GM12873 (cell line): ENCODE measurements around the gene POU2AF3.

Experiments
- TF ChIP-seq, protein P1 (sequence below): IDR thresholded peaks from 2 replicates; pipeline ENCODE4 v1.5.1; 2012; ENCODE audit warnings: low read depth, mild to moderate bottlenecking, moderate library complexity, low read length, control low read depth; ENCODE audit not compliant: insufficient read depth; ENCODE audit errors: missing control alignments

The POU2AF3 gene

DNA sequence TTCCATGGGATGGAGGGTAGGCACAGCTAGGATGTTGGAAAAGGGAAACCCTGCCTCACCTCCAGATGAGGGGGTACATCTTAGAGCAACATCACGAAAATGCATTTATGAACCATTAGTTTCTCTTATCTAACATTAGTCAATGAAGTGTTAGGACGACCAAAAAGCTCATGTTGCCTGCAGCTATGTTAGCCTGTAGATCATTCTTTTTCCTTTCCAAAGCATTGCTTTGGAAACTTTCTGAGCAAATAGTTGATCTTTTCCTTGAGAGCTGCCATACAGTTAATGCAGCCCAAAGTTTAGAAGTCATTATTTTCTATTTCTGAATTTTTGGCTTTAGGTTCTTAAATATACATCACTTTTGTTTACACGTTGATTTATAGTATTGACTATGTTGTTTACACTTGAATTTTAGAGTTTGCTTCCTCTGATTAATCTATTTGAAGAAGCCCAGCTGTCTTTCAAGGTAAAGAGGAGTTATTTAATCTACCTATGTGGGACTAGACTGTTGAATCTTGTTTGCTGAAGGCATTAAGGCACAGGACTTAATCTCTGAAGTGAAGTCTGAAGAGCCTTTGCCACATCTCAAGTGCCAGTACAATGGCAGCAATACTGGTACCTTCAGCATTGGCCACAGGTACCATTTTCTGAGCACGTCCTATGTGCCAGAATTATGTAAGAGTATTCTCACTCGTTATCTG is 11.0 kb downstream of the POU2AF3 start:
- TF ChIP-seq, protein P1, sequence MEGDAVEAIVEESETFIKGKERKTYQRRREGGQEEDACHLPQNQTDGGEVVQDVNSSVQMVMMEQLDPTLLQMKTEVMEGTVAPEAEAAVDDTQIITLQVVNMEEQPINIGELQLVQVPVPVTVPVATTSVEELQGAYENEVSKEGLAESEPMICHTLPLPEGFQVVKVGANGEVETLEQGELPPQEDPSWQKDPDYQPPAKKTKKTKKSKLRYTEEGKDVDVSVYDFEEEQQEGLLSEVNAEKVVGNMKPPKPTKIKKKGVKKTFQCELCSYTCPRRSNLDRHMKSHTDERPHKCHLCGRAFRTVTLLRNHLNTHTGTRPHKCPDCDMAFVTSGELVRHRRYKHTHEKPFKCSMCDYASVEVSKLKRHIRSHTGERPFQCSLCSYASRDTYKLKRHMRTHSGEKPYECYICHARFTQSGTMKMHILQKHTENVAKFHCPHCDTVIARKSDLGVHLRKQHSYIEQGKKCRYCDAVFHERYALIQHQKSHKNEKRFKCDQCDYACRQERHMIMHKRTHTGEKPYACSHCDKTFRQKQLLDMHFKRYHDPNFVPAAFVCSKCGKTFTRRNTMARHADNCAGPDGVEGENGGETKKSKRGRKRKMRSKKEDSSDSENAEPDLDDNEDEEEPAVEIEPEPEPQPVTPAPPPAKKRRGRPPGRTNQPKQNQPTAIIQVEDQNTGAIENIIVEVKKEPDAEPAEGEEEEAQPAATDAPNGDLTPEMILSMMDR: no peak

DNA sequence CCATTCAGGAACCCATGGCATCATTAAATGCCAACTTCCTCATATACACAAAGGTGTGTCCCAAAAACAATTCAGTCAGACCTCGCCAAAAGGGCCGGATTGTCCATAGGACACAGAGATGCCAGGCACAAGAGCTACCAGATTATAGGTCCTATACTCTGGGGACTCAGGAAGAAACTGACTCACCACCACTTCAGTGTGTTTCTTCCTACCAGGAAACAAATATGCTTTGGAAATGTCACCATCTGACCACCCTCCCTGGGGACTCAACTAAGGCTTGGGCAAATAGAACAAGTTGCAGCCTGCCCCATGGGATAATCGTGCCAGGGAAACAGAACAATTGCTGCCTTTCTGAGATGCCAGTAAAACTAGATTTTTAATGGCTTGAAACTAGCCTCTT is 11.7 kb downstream of the POU2AF3 start:
- TF ChIP-seq, protein P1: no peak

DNA sequence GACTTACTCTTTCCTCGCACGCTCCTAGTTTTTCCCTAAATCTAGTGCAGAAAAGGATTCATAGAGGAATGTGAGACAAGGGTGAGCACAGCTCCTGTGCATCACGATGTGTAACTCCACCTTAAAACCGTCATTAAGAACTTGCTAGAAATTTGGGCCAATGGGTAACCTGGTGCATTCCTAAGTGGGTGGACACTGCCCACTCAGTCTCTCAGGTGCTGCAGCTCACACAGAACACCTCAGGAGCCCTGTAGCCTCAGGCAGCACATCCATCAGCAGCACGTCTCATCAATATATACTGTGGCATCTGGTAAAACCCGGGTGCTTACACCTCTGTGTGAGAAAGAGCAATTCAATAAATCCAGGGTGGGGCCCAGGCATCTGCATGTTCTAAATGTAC is 12.4 kb downstream of the POU2AF3 start:
- TF ChIP-seq, protein P1: no peak

DNA sequence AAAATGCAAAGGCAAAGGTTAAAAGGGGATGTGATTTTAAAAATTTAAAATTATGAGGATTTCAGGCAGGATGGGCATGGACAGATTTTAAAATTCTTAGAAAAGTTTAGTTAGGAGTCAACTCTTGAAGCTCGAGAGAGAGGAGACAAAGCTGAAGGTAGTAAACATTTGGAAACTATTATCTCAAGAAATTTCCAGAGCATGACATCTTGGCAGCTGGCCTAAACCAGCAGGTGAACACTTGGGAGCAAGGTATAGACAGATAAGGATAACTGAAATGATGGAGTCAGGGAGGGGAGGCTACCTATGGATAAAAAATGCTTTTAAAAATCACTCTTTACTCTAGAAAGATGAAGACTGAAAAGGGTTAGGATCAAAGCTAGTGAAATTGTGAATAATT is 13.7 kb downstream of the POU2AF3 start:
- TF ChIP-seq, protein P1: no peak

DNA sequence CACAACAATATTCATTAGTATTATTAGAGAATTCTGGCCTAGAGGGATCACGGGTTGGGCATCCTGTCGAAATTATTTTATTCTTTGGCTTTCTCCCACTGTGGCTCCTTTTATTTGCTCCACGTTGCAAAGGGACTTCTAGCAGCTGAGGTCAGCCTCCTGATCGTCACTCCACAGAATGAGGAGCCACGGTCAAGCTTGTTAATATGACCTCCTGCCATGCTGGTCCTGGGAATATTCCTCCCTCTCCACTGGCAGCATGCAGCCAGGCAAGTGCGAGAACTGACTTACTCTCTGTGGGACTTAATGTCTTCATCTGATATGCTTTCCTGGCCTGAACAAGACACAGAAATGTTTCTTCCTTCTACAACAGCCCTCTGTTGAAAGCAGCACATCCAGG is 20.9 kb downstream of the POU2AF3 start:
- TF ChIP-seq, protein P1: no peak

DNA sequence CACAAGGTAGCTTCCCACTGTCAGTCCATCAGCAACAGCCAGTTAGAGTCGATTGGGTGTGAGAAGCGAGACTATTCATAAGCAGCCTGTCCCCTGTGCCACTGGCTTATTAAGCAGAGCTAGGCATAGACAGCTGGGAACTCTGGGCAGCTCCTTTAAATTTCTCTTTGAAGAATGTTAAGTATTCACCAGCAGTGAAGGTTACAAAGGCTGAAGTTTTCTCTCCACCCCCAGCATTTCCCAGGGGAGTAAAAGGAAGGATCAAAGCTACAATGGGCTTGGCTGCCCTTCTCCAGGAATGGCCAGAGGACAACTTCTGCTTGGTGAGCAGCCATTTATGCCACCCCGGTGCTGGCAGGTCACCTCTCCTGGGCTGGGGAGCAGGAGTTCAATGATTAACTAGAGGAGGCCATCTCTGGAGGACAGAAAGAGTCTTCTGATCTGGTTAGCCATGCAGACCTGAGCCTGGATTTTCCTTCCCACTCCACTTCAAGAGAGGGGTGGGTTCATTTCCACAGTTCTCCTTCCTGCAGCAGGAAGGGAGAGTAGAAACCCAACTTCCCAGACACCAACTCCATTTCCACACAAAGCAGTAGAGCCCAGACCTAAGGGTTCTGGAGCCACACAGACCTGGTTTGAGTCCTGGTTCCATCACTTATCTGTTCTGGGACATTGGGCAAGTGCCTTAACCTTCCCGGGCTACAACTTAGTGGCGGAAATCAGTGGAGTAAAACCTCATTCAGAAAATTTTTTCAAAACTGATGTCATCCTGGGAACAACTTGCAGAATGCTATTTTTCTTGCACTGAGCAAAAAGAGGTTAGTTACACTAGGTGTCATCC is 22.6 kb downstream of the POU2AF3 start:
- TF ChIP-seq, protein P1: no peak

DNA sequence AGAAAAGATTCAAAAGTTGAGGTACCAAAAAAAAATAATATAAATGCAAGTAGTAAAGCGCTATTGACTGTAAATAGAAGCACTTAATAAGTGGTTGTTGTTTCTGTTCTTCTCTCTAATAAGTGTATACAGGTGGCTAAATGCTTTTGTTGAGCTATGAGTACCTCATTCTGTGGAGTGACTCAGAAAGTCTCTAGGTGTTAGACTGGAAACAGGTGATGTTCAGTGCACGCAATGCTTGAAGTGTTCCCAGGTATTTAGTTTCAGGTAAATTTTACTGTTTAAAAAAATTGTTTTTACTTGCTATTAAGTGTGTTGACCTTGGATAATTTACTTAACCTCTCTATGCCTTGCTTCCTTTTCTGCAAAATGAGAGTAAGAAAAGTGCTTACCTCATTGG is 24.2 kb downstream of the POU2AF3 start:
- TF ChIP-seq, protein P1: no peak
